ENCODE results near the gene STAC2. TPM values are rescaled to one million over a fixed set of nuclear protein-coding genes. Genes with fewer than 3 reads are reported as not detected.

STAC2 gene
- total and polyA plus RNA-seq, 2 of the 13 experiments (the other 11 are each of a cell fraction or from before 2014, with no cell fraction given): not detected

GRCh38 chr17:39165178-39165840 lies 60.4 kb downstream of the STAC2 start:
- no peak for TF ChIP-seq CREBL2 (CRISPR knock-in tag; IDR thresholded peaks at IDR 0.05; ENCODE audit: borderline replicate concordance)
- TF ChIP-seq MIXL1 (CRISPR knock-in tag; IDR thresholded peaks at IDR 0.05): no peak
- no peak for TF ChIP-seq NR2F1 (CRISPR knock-in tag; IDR thresholded peaks at IDR 0.05)
- TF ChIP-seq ZNF20 (CRISPR knock-in tag; IDR thresholded peaks at IDR 0.05): no peak
- TF ChIP-seq ZNF557 (CRISPR knock-in tag; IDR thresholded peaks at IDR 0.05): no peak
- TF ChIP-seq MTF2 (CRISPR knock-in tag; IDR thresholded peaks at IDR 0.05; ENCODE audit: borderline replicate concordance): no peak
- no peak for TF ChIP-seq ZNF773 (CRISPR knock-in tag; IDR thresholded peaks at IDR 0.05; ENCODE audit: borderline replicate concordance)
- 0 out of 2 replicates have a peak, but pooled peaks have one; percentile 24 for TF ChIP-seq ZNF687 (CRISPR knock-in tag; IDR thresholded peaks at IDR 0.05)
- TF ChIP-seq, protein P1, sequence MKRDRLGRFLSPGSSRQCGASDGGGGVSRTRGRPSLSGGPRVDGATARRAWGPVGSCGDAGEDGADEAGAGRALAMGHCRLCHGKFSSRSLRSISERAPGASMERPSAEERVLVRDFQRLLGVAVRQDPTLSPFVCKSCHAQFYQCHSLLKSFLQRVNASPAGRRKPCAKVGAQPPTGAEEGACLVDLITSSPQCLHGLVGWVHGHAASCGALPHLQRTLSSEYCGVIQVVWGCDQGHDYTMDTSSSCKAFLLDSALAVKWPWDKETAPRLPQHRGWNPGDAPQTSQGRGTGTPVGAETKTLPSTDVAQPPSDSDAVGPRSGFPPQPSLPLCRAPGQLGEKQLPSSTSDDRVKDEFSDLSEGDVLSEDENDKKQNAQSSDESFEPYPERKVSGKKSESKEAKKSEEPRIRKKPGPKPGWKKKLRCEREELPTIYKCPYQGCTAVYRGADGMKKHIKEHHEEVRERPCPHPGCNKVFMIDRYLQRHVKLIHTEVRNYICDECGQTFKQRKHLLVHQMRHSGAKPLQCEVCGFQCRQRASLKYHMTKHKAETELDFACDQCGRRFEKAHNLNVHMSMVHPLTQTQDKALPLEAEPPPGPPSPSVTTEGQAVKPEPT (CRISPR knock-in tag; IDR thresholded peaks at IDR 0.05; ENCODE audit: low read depth): no peak
- no peak for TF ChIP-seq ZNF703 (CRISPR knock-in tag; IDR thresholded peaks at IDR 0.05; ENCODE audit: borderline replicate concordance)
- TF ChIP-seq SNAPC2 (CRISPR knock-in tag; IDR thresholded peaks at IDR 0.05): no peak
- no peak for TF ChIP-seq SMARCC2 (IDR thresholded peaks at IDR 0.05)
- TF ChIP-seq ZFP91 (CRISPR knock-in tag; IDR thresholded peaks at IDR 0.05; ENCODE audit: borderline replicate concordance): peak; percentile 2; the same call in 1 of the 2 replicates
- no peak for TF ChIP-seq SIX1 (CRISPR knock-in tag; IDR thresholded peaks at IDR 0.05; ENCODE audit: borderline replicate concordance)
- TF ChIP-seq AGO1 (IDR thresholded peaks at IDR 0.05; ENCODE audit: low read depth, low read length, poor library complexity, severe bottlenecking): no peak
- 66% methylated on average over 36 of the region's 51 CpGs for WGBS (ENCODE audit: low lambda C conversion rate)
- DNase-seq (ENCODE audit: low spot score) (no peak), ATAC-seq (no peak), FAIRE-seq (no peak)
- no peaks in the 10 kb centered on the region for H3K9me3 ChIP-seq (ENCODE audit: low read length)
- H3K27me3 ChIP-seq (ENCODE audit: control insufficient read depth in 1 of 2, insufficient read depth in 2 of 2, low read length in 2 of 2): peaks cover 4 to 27% of the 10 kb centered on the region in 2 experiments; a peak in 4 of 5 replicates
- in situ Hi-C loops (cut with HindIII; ENCODE audit: extremely low pct_ligation_motif_present, low pct_unique_long_range_greater_than_20kb): loop anchor here (25.0 kb wide), 1 partner anchor 403 kb away; the partner anchor contains the start of gene PSMB3
- intact Hi-C loops (cut with micrococcal nuclease; ENCODE audit: unreplicated experiment): no loop called here
- ChIA-PET POLR2A (interaction anchor here (0.6 to 1.5 kb wide), 5 partner anchors 9 to 296 kb away, joined by 3 to 15 read pairs (median 4); partner anchors contain the start of genes LASP1 and RPL19), CTCF (ENCODE audit: low intra/inter-chr PET ratio, low total read pairs) (interaction anchor here (1.0 to 2.0 kb wide), 5 partner anchors 11 to 182 kb away, joined by 3 to 4 read pairs (median 4); no protein-coding TSS in a partner anchor)
- H3K9ac ChIP-seq (ENCODE audit: insufficient read depth, low read depth, low read length): no peak overlapping the region
- H4K20me1 ChIP-seq (ENCODE audit: insufficient read depth, low read length): no peaks in the 10 kb centered on the region
- peak overlapping the region; percentile 65 for H3K4me2 ChIP-seq (ENCODE audit: low read depth, low read length)
- no TSS peak for BruUV-seq (replicated peaks)
- no peaks in the 10 kb centered on the region for H3K79me2 ChIP-seq (ENCODE audit: insufficient read depth, low read length)
- no peak overlapping the region for H3K27ac ChIP-seq (ENCODE audit: extremely low read length, insufficient read depth, low read length)
- H3K4me3 ChIP-seq (replicated peaks in 1 of 3; ENCODE audit: insufficient read depth in 1 of 3, low read depth in 2 of 3, low read length in 3 of 3): peak overlapping the region in 1 of 3 experiments; percentile 51; a peak in 2 of 6 replicates
- H3K36me3 ChIP-seq (replicated peaks in 1 of 2; ENCODE audit: control insufficient read depth in 1 of 2, insufficient read depth in 2 of 2, low read length in 2 of 2): no peaks in the 10 kb centered on the region
- peaks cover 14% of the 10 kb centered on the region; the same call in 1 of the 2 replicates for H3K4me1 ChIP-seq (ENCODE audit: insufficient read depth, low read length)
- no peak overlapping the region for H2AFZ ChIP-seq (ENCODE audit: low read length)
